Nephron (organoid): ENCODE results near the gene SP2.

Source experiments
- H3K27ac Mint-ChIP-seq, 3 experiments: 2 replicates each; pipeline ENCODE4 v1.8.0; 2020; ENCODE audit warnings: mixed read lengths in 3 of 3, mild to moderate bottlenecking in 2 of 3, moderate library complexity in 1 of 3
- H3K27me3 Mint-ChIP-seq: 2 replicates; pipeline ENCODE4 v1.8.0; 2021; ENCODE audit warnings: low read depth, mild to moderate bottlenecking, moderate library complexity, mixed read lengths
- H3K36me3 Mint-ChIP-seq: 2 replicates; pipeline ENCODE4 v1.8.0; 2020; ENCODE audit warnings: low read depth, mixed read lengths
- H3K4me1 Mint-ChIP-seq: 2 replicates; pipeline ENCODE4 v1.8.0; 2020; ENCODE audit warnings: mixed read lengths
- H3K4me3 Mint-ChIP-seq, 3 experiments: 2 replicates each; pipeline ENCODE4 v1.8.0; 2020; ENCODE audit warnings: mild to moderate bottlenecking in 3 of 3, mixed read lengths in 3 of 3, moderate library complexity in 2 of 3
- H3K9me3 Mint-ChIP-seq: 2 replicates; pipeline ENCODE4 v1.8.0; 2020; ENCODE audit warnings: mixed read lengths
- CTCF ChIP-seq, 3 experiments: fragments of 200-600 bp; sonication (generic); IDR thresholded peaks; one replicate each; pipeline ENCODE4 v1.5.0; 2021; ENCODE audit warnings: antibody characterized with exemption in 3 of 3; ENCODE audit not compliant: unreplicated experiment in 3 of 3

Gene SP2

GRCh38 chr17:47856830-47857229, 39.2 kb upstream of the SP2 start:
- Mint-ChIP-seq H3K4me1 (peaks cover 16% of the 10 kb centered on the region), H3K27ac (no peak overlapping the region)

GRCh38 chr17:47857551-47858455, 38.2 kb upstream of the SP2 start:
- no peaks in the 10 kb centered on the region for H3K9me3 Mint-ChIP-seq
- no peak overlapping the region for H3K4me3 Mint-ChIP-seq
- peaks cover 81% of the 10 kb centered on the region for H3K27me3 Mint-ChIP-seq
- peaks cover 8% of the 10 kb centered on the region for H3K4me1 Mint-ChIP-seq
- peaks cover 4% of the 10 kb centered on the region for H3K36me3 Mint-ChIP-seq
- TF ChIP-seq CTCF (IDR thresholded peaks at IDR 0.05; ENCODE audit: unreplicated experiment in 3 of 3) = no peak
- H3K27ac Mint-ChIP-seq = no peak overlapping the region

More at GRCh38 chr17:47856830-47857229, 39.2 kb upstream of the SP2 start:
- Mint-ChIP-seq H3K36me3 (peaks cover 4% of the 10 kb centered on the region), H3K27me3 (peaks cover 84% of the 10 kb centered on the region), H3K4me3 (no peak overlapping the region), H3K9me3 (no peaks in the 10 kb centered on the region)
- no peak for TF ChIP-seq CTCF (IDR thresholded peaks at IDR 0.05; ENCODE audit: unreplicated experiment in 3 of 3)

- Mint-ChIP-seq H3K27me3 (peaks cover 68% of the 10 kb centered on the region), H3K4me3 (no peak overlapping the region), H3K36me3 (peaks cover 4% of the 10 kb centered on the region), H3K4me1 (peaks cover 6% of the 10 kb centered on the region), H3K27ac (no peak overlapping the region), H3K9me3 (no peaks in the 10 kb centered on the region)
- no peak for TF ChIP-seq CTCF (IDR thresholded peaks at IDR 0.05; ENCODE audit: unreplicated experiment in 3 of 3)
Measured at GRCh38 chr17:47860386-47860785, 35.6 kb upstream of the SP2 start.

GRCh38 chr17:47862621-47863440, 33.2 kb upstream of the SP2 start:
- TF ChIP-seq CTCF (IDR thresholded peaks at IDR 0.05; ENCODE audit: unreplicated experiment in 3 of 3) = no peak
- Mint-ChIP-seq H3K27me3 (peaks cover 70% of the 10 kb centered on the region), H3K4me1 (peaks cover 6% of the 10 kb centered on the region), H3K36me3 (peaks cover 4% of the 10 kb centered on the region), H3K27ac (no peak overlapping the region), H3K9me3 (no peaks in the 10 kb centered on the region), H3K4me3 (no peak overlapping the region)

- TF ChIP-seq CTCF (IDR thresholded peaks at IDR 0.05; ENCODE audit: unreplicated experiment in 3 of 3) = no peak
- Mint-ChIP-seq H3K4me1 (peaks cover 7% of the 10 kb centered on the region), H3K36me3 (no peaks in the 10 kb centered on the region), H3K4me3 (no peak overlapping the region), H3K27ac (no peak overlapping the region), H3K27me3 (peaks cover 70% of the 10 kb centered on the region), H3K9me3 (no peaks in the 10 kb centered on the region)
Measured at GRCh38 chr17:47864791-47865216, 31.2 kb upstream of the SP2 start.
